SK-N-SH (cell line): Measurements from ENCODE around the gene IGLON5.

Experiments used
- CHD2 ChIP-seq: fragments of 150-350 bp; IDR thresholded peaks from 2 replicates; pipeline ENCODE4 v1.6.1; 2018; ENCODE audit warnings: low read length; ENCODE audit not compliant: partially characterized antibody
- RXRA ChIP-seq: IDR thresholded peaks from 2 replicates; pipeline ENCODE4 v1.4.0; 2012; ENCODE audit warnings: low read depth, mild to moderate bottlenecking, borderline replicate concordance

DNA sequence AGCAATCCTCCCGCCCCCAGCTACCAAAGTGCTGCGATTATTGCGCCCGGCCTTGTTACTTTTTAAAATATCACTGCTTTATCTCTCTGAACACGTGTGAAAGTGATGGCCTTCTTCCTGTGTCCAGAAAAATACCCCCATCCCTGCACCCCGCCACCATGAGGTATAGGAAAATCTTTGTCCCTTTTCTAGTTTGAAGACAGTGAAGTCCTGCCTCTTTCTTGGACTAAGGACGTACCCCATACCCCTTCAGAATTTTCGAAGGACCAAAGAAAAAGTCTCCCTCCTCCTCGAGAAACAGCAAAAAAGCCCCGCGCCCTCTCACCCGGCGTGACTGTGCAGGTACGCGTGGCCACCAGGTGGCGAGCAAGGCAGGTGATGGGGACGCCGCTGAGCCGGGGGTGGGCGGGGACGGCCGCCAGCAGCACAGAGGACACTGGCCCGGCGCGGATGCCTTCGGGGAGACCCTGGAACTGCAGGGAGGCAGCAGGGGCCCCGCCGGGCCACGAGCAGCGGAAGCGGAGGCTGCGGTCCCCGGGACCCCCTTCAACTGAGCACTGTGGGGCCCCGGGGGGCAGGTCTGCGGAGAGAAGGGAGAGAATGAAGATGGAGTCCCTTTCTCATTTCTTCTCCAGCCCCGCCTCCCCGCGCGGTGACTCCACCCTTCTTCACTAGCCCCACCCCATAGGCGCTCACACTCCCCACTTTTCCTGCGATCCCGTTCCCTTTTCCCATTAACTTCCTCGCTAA lies 27.3 kb downstream of the IGLON5 start:
- peak; percentile 16 for TF ChIP-seq CHD2
- TF ChIP-seq RXRA, result no peak
